OCI-LY1 (cell line): ENCODE results near the gene UIMC1.

ENCODE experiments used
- H2AFZ ChIP-seq: fragments of 200-600 bp; sonication (generic), shearing (Covaris generic); 2 replicates; pipeline ENCODE4 v1.6.0; 2014; ENCODE audit warnings: antibody characterized with exemption, mild to moderate bottlenecking, low read length
- H3F3A ChIP-seq: fragments of 200-600 bp; sonication (generic), shearing (Covaris generic); 2 replicates; pipeline ENCODE4 v1.6.0; 2014; ENCODE audit warnings: mild to moderate bottlenecking, antibody characterized with exemption, low read length, moderate library complexity; ENCODE audit not compliant: insufficient read depth
- H3K27ac ChIP-seq: fragments of 200-600 bp; sonication (generic); 2 replicates; pipeline ENCODE4 v1.5.1; 2014; ENCODE audit warnings: low read length, mixed run types, mild to moderate bottlenecking, low read depth; ENCODE audit not compliant: poor library complexity, severe bottlenecking
- H3K27me3 ChIP-seq: fragments of 200-600 bp; sonication (generic); 2 replicates; pipeline ENCODE4 v1.6.0; 2014; ENCODE audit warnings: antibody characterized with exemption, mild to moderate bottlenecking, low read length, moderate library complexity; ENCODE audit not compliant: insufficient read depth
- H3K36me3 ChIP-seq: fragments of 200-600 bp; sonication (generic); 2 replicates; pipeline ENCODE4 v1.6.1; 2014; ENCODE audit warnings: mild to moderate bottlenecking, antibody characterized with exemption, low read length, moderate library complexity, mixed read lengths; ENCODE audit not compliant: insufficient read depth
- H3K4me1 ChIP-seq: fragments of 200-600 bp; sonication (generic); 2 replicates; pipeline ENCODE4 v1.5.1; 2014; ENCODE audit warnings: mild to moderate bottlenecking, low read length, moderate library complexity; ENCODE audit not compliant: insufficient read depth, severe bottlenecking
- H3K4me2 ChIP-seq: fragments of 200-600 bp; sonication (generic), shearing (Covaris generic); 2 replicates; pipeline ENCODE4 v1.6.1; 2014; ENCODE audit warnings: low read length
- H3K4me3 ChIP-seq: fragments of 200-600 bp; sonication (generic); 2 replicates; pipeline ENCODE4 v1.5.1; 2014; ENCODE audit warnings: low read length, low read depth, mild to moderate bottlenecking, mixed read lengths; ENCODE audit not compliant: poor library complexity, severe bottlenecking
- H3K79me2 ChIP-seq: fragments of 200-600 bp; shearing (Covaris generic); 2 replicates; pipeline ENCODE4 v1.6.1; 2016; ENCODE audit warnings: mixed run types, low read length, mixed read lengths; ENCODE audit not compliant: insufficient read depth
- H3K9ac ChIP-seq: fragments of 200-600 bp; sonication (generic), shearing (Covaris generic); 2 replicates; pipeline ENCODE4 v1.6.1; 2014; ENCODE audit warnings: mild to moderate bottlenecking, low read length, mixed read lengths
- H3K9me2 ChIP-seq: fragments of 200-600 bp; sonication (generic), shearing (Covaris generic); 2 replicates; pipeline ENCODE4 v1.6.1; 2014; ENCODE audit warnings: low read depth, mild to moderate bottlenecking, low read length, mixed read lengths
- H3K9me3 ChIP-seq: fragments of 200-600 bp; shearing (Covaris generic); 2 replicates; pipeline ENCODE4 v1.6.1; 2014; ENCODE audit warnings: low read length, mixed read lengths
- H4K20me1 ChIP-seq: fragments of 200-600 bp; sonication (generic), shearing (Covaris generic); 2 replicates; pipeline ENCODE4 v1.6.0; 2016; ENCODE audit warnings: mild to moderate bottlenecking, low read length; ENCODE audit not compliant: insufficient read depth
- EZH2 ChIP-seq: fragments of 200-600 bp; sonication (generic), shearing (Covaris generic); IDR thresholded peaks from 2 replicates; pipeline ENCODE4 v1.8.0; 2017; ENCODE audit warnings: borderline replicate concordance, mixed run types, mild to moderate bottlenecking, antibody characterized with exemption, low read length, moderate library complexity, mixed read lengths
- TF ChIP-seq, protein P1 (sequence below): fragments of 200-600 bp; sonication (generic), shearing (Covaris generic); IDR thresholded peaks from 2 replicates; pipeline ENCODE4 v1.5.1; 2017; ENCODE audit warnings: mild to moderate bottlenecking, antibody characterized with exemption, low read length, moderate library complexity, mixed read lengths

The UIMC1 gene

DNA sequence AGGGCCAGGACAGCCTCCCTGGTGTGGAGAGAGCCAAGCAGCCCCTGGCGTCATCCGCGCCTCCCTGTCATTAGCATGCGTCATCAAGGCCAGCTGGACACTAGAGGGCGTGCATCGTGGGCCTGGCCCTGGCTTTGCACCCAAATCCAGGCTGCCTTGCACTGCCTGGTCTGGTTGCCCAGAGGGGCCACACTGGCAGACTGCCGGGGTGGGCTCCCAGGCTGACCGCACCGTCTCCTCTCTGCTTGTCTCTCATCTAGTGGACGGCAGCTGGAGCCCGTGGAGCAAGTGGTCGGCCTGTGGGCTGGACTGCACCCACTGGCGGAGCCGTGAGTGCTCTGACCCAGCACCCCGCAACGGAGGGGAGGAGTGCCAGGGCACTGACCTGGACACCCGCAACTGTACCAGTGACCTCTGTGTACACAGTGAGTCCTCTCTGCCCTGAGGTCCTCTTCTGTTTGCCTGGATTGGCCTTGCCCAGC is 136.4 kb downstream of the UIMC1 start:
- H3F3A ChIP-seq = no peaks in the 10 kb centered on the region
- no peaks in the 10 kb centered on the region for H4K20me1 ChIP-seq
- H3K9me2 ChIP-seq = no peaks in the 10 kb centered on the region
- no peaks in the 10 kb centered on the region for H3K9me3 ChIP-seq
- TF ChIP-seq, protein P1, sequence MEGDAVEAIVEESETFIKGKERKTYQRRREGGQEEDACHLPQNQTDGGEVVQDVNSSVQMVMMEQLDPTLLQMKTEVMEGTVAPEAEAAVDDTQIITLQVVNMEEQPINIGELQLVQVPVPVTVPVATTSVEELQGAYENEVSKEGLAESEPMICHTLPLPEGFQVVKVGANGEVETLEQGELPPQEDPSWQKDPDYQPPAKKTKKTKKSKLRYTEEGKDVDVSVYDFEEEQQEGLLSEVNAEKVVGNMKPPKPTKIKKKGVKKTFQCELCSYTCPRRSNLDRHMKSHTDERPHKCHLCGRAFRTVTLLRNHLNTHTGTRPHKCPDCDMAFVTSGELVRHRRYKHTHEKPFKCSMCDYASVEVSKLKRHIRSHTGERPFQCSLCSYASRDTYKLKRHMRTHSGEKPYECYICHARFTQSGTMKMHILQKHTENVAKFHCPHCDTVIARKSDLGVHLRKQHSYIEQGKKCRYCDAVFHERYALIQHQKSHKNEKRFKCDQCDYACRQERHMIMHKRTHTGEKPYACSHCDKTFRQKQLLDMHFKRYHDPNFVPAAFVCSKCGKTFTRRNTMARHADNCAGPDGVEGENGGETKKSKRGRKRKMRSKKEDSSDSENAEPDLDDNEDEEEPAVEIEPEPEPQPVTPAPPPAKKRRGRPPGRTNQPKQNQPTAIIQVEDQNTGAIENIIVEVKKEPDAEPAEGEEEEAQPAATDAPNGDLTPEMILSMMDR = peak; percentile 39
- TF ChIP-seq EZH2 = no peak
- no peak overlapping the region for H3K9ac ChIP-seq
- no peaks in the 10 kb centered on the region for H3K36me3 ChIP-seq
- H3K4me2 ChIP-seq = no peak overlapping the region
- no peak overlapping the region for H3K4me3 ChIP-seq
- H3K4me1 ChIP-seq = no peaks in the 10 kb centered on the region
- H3K27me3 ChIP-seq = 0 out of 2 replicates have a peak, but pooled peaks cover 4% of the 10 kb centered on the region
- no peak overlapping the region for H2AFZ ChIP-seq
- H3K79me2 ChIP-seq = no peaks in the 10 kb centered on the region
- no peak overlapping the region for H3K27ac ChIP-seq

- TF ChIP-seq EZH2 = no peak
- TF ChIP-seq, protein P1 = no peak
- Histone ChIP-seq H3K4me1 (no peaks in the 10 kb centered on the region), H2AFZ (no peak overlapping the region), H3K9me2 (no peaks in the 10 kb centered on the region), H4K20me1 (no peaks in the 10 kb centered on the region), H3K36me3 (no peaks in the 10 kb centered on the region), H3K4me2 (no peak overlapping the region), H3K9me3 (no peaks in the 10 kb centered on the region), H3F3A (no peaks in the 10 kb centered on the region), H3K9ac (no peak overlapping the region), H3K27me3 (0 out of 2 replicates have a peak, but pooled peaks cover 4% of the 10 kb centered on the region), H3K27ac (no peak overlapping the region), H3K79me2 (no peaks in the 10 kb centered on the region), H3K4me3 (no peak overlapping the region)
Observed at GRCh38 chr5:176869501-176870109, 137.0 kb downstream of the UIMC1 start.

- no peak for TF ChIP-seq EZH2
- TF ChIP-seq, protein P1 = no peak
- no peak overlapping the region for H3K4me2 ChIP-seq
- no peak overlapping the region for H2AFZ ChIP-seq
- H3K36me3 ChIP-seq = no peaks in the 10 kb centered on the region
- H3F3A ChIP-seq = no peaks in the 10 kb centered on the region
- no peaks in the 10 kb centered on the region for H4K20me1 ChIP-seq
- no peak overlapping the region for H3K27ac ChIP-seq
- 0 out of 2 replicates have a peak, but pooled peaks cover 4% of the 10 kb centered on the region for H3K27me3 ChIP-seq
- H3K9me2 ChIP-seq = no peaks in the 10 kb centered on the region
- H3K4me1 ChIP-seq = no peaks in the 10 kb centered on the region
- H3K9ac ChIP-seq = no peak overlapping the region
- H3K4me3 ChIP-seq = no peak overlapping the region
- H3K79me2 ChIP-seq = no peaks in the 10 kb centered on the region
- H3K9me3 ChIP-seq = no peaks in the 10 kb centered on the region
Observed at GRCh38 chr5:176868731-176869130, 137.8 kb downstream of the UIMC1 start.
